NCI-H1092 (cell line): ENCODE results near the gene PLXND1.

Experiments
- DNase-seq: peaks from one replicate; lab custom pipeline; 2025; lab: John Stamatoyannopoulos, UW

PLXND1 gene

DNA sequence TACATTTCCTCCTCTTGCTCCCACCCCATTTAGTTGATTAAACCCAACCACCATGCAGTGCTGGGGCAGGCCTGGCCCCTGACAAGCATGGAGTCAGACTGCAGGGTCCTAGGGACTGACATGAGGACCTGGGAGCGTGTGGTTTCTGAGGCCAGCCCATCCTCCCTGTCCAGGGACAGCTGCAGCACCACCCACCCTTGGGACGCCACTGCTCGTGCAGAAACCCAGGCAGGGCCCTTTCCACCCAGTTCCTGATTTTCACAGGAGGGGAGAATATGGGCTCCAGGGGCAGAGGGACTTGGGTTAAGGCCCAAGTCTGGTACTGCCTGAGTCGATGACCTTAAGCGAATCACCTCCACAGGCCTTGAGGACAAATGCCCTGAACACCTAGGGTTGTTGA is 23.7 kb downstream of the PLXND1 start:
- no peak for DNase-seq

DNA sequence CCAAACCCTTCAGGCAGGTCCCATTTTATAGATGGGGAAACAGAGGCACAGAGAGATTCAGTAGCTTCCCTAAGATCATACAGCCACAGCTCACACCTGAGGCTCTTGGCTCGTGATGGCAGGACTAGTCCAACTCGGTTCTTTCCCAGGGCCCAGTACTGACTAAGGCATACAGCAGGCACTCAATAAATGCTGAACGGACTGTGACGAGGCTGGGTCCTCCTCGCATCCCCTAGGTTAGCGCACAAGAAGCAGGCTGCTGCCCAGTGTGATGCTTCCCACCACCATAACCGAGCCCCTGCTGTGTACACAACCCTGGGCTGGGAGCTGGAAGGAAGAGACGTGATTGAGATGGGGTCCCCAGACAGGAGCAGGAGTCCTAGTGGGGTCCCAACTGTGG is 24.9 kb downstream of the PLXND1 start:
- no peak for DNase-seq

DNA sequence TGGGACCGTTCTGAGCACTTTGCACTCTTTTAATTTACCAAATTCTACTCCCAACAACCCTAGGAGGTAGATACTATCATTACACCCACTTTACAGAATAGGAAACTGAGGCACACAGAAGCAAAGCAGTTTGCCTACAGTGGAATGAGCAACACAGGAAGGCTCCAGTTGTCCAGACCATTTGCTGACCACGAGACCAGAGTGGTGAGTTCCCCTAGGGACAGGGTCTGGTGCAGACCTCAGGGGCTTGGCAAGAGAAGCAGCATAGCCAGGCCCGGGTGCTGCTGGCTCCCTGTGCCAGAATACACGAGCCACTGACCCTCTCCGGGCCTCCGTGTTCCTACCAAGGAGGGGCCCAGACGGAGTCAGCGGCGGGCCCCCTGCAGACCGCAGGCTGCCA is 26.5 kb downstream of the PLXND1 start:
- no peak for DNase-seq

DNA sequence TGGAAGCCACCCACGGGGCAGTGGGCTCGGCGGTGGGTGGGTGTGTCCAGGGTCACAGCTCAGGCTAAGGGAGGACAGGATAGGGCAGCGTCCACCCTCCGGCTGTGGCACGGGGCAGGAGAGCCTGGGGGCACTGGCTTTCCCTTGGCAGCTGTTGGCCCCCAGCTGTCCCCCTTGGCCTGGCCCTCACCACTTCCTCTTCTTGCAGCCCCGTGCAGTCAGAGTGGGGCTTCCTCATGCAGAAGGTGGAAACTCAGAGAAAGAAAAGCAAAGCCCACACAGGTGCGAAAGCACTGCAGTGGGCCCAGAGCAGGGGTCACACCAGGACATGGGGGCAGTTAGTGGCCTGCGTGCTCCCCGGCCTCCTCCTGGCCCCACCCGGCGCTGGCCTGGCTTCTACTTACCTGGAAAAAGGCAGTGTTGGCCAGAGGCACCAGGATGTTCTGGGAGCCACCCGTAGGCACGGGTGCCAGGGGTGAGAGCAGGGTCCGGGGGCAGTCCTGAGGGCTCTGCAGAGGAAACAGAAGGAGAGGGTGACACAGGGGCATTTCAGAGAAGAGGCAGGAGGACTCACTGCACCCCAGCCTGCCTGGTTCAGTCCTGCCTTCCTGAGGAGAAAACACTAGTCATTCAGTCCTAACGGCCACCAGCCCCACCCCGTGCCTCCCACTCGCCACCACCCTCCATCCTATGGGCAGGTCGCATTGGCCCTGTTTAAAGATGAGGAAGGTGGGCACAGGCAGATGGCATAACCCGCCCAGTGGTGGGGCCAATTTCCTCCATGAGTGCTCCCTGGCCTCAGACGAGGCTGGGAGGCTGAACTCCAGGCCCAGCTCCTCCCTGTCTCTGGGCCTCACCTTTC is 28.3 kb downstream of the PLXND1 start:
- DNase-seq, result no peak

DNA sequence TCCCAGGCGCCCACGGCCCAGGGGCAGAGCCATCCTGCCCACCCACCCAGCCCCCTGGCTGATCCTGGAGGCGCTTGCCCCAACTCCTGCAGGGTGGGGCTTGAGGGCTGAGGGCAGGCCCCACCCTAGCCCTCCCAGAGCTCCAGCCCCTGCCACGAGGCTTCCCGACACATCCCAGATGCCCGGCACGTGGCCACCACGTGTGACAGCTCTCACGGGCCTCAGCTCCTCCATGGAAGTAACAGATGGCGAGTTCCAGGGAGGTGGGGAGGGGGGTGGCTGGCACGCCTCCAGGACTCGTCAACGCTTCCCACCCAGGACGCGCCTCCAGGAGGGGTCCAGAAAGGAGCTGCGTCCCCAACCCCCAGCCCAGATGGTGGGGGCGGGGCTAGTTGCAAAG is 29.1 kb downstream of the PLXND1 start:
- DNase-seq, result peak; percentile 68

DNA sequence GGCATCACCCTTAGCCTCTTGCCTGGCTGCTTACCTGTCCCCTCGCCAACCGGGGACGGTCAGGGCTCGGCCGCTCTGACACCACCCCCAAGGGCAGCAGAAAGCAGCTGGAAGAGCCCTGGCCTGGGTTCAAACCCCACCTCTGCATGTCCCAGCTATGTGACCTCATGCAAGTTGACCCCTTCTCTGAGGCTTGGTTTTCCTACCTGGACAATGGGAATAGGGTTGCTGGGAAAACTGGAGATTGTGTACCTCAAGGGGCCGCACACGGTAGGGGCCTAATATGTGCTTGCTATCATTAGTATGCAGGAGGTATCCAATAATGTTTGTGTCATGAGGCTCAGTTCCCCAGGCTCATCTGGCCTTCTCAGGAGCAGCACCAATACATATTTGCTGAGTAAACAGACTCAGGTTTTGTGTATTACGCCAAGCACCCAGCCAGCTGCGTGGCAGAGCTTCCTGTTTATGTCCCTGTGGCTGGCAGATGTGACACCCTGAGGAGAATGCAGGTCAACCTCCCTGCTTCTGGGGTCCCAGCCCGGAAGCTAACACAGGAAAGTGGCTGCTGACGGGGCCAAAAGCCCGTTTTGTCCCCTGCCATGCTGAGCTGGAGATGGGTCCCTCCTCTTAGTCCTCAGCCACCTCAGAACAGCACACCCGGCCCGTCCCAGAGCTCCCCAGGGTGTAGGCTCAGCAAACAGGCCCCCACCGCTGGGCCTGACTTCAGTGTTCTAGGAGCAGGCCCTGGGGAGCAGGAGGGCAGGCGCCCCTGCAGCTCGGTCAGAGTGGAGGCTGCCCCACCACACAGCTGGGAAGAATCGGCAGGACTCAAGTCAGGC is 29.7 kb downstream of the PLXND1 start:
- peak; percentile 66 for DNase-seq

DNA sequence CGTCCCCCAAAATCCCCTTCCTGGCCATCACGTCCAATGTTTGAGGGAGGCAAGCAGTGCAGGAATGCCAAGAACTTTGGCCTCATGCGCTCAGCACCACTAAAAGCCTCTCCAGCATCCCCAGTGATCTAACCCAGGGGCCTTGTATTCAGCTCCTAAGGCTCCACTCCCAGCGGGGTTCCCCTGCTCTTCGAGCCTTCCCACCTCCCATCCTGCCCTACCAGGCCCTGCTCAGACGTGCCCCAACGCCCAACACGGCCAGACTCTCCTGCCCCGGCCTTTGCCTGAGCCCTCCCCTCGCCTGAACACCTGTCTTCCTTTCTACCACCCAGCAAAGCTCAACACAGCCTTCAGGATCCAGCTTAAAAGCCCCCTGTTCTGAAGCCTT is 30.5 kb downstream of the PLXND1 start:
- DNase-seq, result no peak

DNA sequence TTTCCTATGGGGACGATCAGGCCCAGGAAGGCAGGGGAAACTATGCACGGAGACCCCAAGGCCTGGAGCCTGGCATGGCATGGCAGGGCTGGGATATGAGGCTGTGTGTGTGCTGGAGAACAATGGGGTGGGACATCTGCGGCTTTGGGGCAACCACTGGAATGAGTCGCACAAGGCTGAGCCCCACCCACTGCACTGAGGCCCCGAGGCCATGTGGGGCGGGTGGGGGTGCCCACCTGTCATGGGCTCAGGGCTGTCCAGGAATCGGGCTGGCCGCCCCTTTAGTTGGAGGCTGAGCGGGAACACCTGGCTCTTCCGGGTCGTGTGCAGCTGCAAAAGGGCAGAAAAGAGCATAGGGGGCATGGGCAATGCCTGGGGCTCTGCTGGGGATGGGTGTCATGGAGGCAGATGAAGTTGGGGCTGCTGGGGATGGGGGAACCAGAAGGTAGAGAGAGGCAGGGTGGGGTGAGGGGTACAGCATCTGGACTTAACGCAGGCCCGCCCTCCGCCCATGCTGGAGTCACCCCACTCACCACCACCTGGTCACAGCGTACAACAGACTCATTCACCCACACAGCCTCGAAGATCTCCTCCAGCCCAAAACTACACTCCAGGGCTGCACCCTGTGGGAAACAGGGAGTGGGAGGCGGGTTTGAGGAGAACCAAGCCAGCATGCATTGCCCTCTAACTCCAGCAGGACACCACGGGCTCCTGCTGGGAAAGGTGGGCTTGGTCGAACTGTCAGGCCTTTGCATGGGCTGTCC is 31.1 kb downstream of the PLXND1 start:
- no peak for DNase-seq

DNA sequence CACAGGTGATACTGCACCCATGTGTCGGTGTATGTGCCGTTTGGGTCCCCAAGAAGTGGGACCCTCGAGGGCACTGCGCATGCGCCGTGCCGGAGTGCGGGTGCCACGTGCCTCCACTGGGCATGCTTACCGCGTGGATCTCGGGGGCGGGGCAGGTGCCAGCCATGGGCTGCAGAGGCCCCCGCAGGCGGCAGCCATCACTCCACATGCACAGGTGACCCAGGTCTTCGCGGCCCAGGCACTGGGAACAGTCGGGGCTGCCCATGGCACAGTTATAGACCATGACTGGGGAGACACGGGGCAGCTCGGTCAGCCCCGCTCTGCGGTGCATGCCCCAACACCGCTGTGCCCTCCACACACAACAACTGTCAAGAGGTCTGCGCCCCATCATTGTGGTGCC is 32.3 kb downstream of the PLXND1 start:
- DNase-seq, result no peak

DNA sequence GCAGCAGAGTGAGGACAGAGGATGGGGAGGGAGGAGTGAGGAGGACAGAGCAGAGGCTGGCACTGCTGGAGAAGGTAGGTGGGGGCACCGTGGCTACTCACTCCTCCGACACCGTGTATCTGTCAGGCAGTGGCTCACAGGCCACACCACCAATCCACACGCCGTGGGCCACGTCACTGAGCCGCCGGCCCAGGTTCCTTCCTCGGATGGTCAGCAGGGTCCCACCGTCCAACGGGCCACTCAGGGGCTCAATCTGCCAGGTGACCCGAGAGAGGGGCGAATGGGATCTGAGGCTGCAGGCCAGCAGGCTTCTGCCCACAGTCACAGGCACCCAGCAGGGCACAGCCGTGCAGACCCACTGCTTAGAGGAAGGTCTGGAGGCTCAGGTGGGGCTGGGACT is 33.0 kb downstream of the PLXND1 start:
- no peak for DNase-seq

DNA sequence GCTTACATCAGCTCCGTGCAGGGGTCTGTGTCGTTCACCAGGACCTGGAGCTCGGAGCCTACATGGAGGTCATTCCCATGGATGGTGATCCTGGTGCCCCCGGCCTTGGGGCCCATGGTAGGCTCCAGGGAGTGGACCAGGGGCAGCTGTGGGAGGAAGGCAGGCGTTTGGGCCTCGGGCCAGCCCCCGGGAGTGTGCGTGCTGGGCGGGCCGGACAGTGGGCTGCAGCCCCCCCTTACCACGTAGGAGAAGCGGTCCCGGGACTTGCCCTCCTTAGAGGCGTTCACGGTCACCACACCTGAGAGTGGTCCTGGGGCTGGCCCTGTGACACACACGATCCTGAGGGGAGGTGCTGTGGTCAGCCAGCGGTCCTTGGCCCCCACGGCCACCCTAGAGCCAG is 33.9 kb downstream of the PLXND1 start:
- DNase-seq, result no peak

DNA sequence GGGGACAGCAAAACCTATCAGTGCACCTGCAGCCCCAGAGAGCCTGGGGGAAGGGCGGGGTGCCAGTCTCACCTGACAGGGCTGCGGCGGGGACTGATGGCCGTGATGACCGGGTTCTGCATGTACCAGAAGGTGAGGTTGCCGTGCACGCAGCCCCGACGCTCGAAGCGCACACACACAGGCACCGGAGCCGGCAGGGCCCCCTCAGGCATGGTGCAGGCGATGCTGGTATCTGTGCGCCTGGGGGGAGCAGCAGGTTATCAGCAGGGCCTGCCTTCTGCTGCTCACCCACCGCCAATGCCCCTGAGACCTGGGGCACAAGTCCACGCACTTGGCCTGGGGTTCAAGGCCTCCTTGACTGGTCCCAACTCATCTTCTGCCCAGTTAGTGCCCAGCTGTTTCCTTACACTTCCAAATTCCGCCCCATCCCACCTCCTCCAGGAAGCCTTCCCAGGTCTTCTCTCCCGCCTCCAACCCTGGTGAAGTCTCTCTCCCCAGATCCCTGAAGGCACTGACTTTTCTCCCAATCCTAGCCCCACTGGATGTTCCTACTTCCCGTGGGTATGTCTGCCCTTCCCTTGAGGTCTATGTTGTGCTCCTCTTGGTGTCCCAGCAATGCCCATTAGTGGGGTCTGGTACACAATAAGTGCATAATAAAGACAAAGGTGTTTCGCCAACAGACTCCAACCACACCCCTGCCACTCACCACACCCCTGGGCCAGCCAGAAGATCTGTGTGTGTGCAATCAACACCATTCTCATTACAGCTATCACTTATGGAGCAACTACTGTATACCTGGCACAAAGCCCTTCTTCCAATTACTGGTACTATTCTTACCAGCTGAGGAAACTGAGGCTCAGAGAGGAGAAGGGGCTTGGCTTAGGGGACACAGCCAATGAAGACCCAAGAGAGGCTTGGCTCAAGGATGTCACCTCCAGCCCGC is 34.6 kb downstream of the PLXND1 start:
- no peak for DNase-seq

DNA sequence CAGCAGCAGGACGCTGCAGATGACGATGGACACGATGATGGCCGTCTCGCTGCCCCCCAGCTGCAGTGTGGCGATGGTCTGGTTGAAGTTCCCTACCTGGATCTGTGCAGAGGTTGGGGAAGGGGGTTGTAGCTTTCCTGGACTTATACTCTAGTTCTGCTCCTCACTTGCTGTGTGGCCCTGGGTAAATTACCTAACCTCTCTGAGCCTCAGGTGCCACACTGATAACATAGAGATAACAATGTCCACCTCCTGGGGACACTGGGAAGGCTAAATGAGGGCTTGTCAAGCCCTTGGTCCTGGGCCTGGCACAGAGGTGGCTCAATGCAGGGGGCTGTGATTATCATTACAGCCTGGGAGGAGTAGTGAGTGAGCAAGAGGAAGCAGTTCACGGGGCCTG is 36.6 kb downstream of the PLXND1 start:
- no peak for DNase-seq

DNA sequence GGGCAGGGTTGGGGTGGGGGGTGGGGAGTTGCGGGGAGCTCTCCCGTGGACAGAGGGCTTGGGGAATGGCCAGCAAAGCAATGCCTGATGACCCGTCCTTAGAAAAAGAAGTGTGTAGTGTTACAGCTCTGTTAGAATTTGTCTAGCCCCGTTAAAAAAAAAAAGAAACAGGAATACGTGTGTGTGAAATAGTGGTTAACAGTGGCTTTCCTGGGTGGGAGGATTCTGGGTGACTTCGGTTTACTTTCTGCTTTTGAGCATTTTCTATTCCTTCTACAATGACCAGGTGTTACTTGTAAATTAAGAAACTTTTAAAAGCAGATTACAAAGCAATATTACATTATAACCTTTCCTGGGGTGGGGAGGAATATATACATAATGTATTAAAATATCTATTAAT is 38.5 kb downstream of the PLXND1 start:
- no peak for DNase-seq

DNA sequence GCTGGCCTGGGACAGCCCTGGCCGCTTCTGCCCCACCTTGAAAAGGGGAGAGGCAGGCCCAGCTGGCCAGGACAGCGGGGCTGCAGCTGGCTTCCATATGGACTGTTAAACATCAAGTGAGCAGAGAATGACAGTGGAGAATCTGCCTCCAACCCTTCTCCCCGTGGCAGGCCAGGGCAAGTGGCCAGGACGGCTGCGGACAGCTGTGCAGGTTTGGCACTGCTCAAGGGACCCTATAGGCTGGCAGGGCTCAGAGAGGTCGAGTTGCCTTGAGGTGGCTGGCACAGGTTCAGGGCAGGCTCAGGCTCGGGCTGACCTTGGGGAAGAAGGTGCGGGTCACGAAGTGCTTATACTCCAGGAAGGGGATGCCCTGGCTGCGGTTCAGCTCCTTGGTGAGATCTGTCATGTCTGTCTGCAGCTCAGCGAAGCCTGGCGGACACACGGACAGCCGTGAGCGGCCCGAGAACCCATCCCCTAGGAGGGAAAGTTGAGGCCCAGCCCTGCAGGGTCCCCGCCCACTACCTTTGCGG is 39.2 kb downstream of the PLXND1 start:
- DNase-seq, result no peak

DNA sequence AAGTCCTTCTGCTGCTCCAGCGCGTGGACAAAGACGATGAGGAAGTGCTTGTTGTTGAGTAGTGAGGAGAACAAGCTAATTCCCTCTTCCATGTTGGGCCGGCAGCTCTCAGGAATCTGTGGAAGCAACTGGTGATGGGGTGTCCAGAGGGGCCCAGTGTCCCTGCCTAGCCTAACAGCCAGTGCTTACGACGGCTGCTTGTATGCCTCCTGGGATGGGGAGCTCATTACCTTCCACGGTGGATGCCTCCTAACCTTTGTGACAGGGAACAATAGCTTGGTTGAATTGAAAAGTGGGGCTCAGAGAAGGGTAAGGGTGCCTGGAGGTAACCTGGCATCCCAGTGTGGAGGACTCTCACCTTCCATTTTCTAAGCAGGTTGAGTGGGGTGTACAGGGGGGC is 40.6 kb downstream of the PLXND1 start:
- no peak for DNase-seq

DNA sequence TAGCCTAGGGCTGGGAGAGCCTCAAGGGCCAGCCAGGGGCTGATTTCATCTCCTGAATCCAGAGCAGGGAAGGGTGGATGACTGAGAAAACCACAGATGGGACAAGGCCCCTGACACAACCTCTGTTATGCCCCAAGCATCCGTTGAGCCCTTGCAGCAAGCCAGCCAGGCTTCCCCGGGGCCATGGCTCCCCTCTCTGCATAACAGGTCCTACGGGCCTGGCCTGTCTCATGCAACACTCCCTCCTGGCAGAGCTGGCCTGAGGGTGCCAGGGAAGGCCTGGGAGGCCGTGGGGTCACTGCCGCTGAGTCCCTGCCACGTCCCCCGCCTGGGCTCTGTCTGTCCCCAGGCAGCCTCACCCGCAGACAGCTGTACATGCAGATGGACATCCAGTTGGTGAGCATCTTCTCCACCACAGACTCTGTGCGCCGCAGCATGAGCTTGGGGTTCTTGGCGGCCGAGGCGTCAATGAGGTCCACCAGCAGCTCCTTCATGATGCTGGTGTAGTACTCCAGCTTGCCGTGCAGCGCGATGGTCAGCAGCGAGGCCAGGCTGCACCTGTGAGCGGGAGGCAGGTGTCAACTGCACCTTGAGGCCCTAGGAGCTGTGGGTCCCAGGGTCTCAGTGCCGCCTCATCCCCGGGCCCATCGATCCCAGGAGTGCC is 41.4 kb downstream of the PLXND1 start:
- DNase-seq, result no peak

DNA sequence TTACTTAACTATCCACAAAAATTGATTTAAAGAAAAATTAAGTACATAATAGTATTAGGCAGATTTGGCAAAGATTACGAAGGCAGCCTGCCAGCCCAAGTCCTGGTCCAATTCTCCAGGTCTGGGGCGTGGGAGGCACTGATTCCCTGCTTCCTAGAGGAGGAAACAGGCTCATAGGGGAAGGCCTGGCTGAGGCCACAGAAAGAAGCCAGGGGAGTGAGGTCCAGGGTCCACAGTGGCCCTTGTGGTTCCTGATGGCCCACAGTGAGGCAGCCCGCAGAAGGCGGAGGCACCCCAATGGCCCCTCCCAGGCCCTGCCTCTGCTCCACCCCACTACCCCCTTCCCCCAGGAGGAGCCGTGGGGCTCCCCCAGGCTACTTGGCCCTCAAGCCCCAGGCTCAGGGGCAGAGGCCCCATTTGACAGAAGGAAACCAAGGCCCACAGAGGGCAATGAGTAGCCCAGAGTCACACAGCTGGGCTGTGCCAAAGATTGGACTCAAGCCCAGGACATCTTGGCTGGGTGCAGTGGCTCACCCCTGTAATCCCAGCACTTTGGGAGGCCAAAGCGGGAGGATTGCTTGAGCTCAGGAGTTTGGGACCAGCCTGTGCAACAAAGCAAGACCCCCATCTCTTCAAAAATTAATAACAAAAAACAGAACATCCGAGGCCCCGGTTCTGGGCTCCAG is 42.5 kb downstream of the PLXND1 start:
- no peak for DNase-seq

DNA sequence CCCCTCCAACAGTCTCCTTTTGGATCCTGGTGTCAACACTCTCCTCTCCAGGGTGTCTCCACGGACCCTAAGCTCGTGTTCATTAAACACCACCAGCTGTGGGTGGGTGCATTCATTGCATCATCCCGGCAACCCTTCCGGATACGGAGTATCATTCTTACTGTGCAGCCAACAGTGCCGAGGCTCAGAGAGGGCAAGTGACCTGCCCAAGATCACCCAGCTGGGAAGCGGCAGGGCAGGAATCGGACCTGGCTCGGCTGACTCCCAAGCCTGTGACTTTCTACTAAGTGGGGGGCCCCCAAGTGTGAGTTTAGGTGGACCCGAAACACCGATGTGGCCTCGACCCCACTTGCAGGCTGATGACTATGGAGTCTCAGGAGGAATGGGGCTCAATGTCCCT is 43.1 kb downstream of the PLXND1 start:
- DNase-seq, result no peak

DNA sequence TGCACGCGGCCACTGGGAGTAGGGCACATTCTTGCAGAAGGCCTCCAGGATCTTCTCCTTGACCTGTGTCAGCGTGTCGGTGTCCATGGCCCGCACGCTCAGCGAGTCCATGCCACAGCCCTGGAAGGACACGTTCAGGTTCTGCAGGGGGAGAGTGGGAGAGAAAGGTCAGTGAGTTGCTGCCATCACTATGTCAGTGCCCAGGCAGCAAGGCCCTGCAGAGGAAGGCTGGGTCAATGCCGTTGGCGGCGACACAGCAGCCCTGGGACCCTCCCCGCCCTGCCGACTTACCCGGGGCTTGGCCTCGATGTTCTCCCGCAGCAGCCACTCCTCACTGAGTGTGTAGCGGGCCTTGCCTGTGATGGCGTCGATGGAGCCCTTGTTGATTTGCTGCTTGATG is 43.7 kb downstream of the PLXND1 start:
- no peak for DNase-seq
